22Rv1 (cell line): ENCODE results near the gene USP3.

Source experiments
- CTCF ChIP-seq: fragments of 450-650 bp; IDR thresholded peaks from 2 replicates; pipeline ENCODE4 v1.5.1; 2017; ENCODE audit warnings: mild to moderate bottlenecking
- ZFX ChIP-seq: fragments of 450-650 bp; IDR thresholded peaks from 2 replicates; pipeline ENCODE4 v1.6.1; 2017; ENCODE audit warnings: antibody characterized with exemption, borderline replicate concordance

- TF ChIP-seq CTCF (no peak), ZFX (no peak)
Observed at GRCh38 chr15:63474810-63475316, 29.5 kb upstream of the USP3 start.
